H9 (cell line): Measurements from ENCODE around the gene NECAB3. TPM values are rescaled to one million over a fixed set of nuclear protein-coding genes. Genes with fewer than 3 reads are reported as not detected.

Source experiments
- DNase-seq: peaks from one replicate; pipeline ENCODE4 v3.0.0-alpha.2; 2017
- H2AFZ ChIP-seq: one replicate; pipeline ENCODE4 v1.6.1; 2013; ENCODE audit warnings: mild to moderate bottlenecking, low read length, control low read depth, moderate library complexity
- H2AK5ac ChIP-seq: 2 replicates; pipeline ENCODE4 v1.6.1; 2013; ENCODE audit warnings: low read length, control low read depth, mixed read lengths; ENCODE audit not compliant: insufficient read length
- H2BK120ac ChIP-seq: one replicate; pipeline ENCODE4 v1.6.1; 2013; ENCODE audit warnings: low read depth, mild to moderate bottlenecking, low read length, control low read depth, inconsistent platforms; ENCODE audit not compliant: poor library complexity, severe bottlenecking
- H2BK12ac ChIP-seq: 2 replicates; pipeline ENCODE4 v1.6.1; 2013; ENCODE audit warnings: low read length, control low read depth, mixed read lengths, low read depth; ENCODE audit not compliant: insufficient read length
- H2BK15ac ChIP-seq: 2 replicates; pipeline ENCODE4 v1.6.1; 2013; ENCODE audit warnings: low read depth, low read length, control low read depth
- H2BK20ac ChIP-seq: one replicate; pipeline ENCODE4 v1.6.1; 2013; ENCODE audit warnings: low read depth, mild to moderate bottlenecking, low read length, control low read depth, inconsistent platforms; ENCODE audit not compliant: poor library complexity, severe bottlenecking
- H2BK5ac ChIP-seq: 2 replicates; pipeline ENCODE4 v1.6.1; 2013; ENCODE audit warnings: low read length, control low read depth, mixed read lengths; ENCODE audit not compliant: insufficient read length
- H3K14ac ChIP-seq: 2 replicates; pipeline ENCODE4 v1.6.1; 2013; ENCODE audit warnings: low read length, control low read depth; ENCODE audit not compliant: insufficient read depth
- H3K18ac ChIP-seq: 2 replicates; pipeline ENCODE4 v1.6.1; 2013; ENCODE audit warnings: low read depth, mild to moderate bottlenecking, mixed read lengths, low read length, control low read depth; ENCODE audit not compliant: insufficient read length
- H3K23ac ChIP-seq: 2 replicates; pipeline ENCODE4 v1.6.1; 2013; ENCODE audit warnings: low read length, control low read depth, mixed read lengths, low read depth; ENCODE audit not compliant: insufficient read length
- H3K23me2 ChIP-seq: 2 replicates; pipeline ENCODE4 v1.6.1; 2013; ENCODE audit warnings: low read depth, mild to moderate bottlenecking, mixed read lengths, low read length, control low read depth; ENCODE audit not compliant: insufficient read length, poor library complexity, severe bottlenecking
- H3K27ac ChIP-seq: 2 replicates; pipeline ENCODE4 v1.5.1; 2013; ENCODE audit warnings: low read length, control low read depth, mixed read lengths, low read depth; ENCODE audit not compliant: insufficient read length
- H3K27me3 ChIP-seq: 2 replicates; pipeline ENCODE4 v1.6.1; 2013; ENCODE audit warnings: low read length, control low read depth, inconsistent platforms; ENCODE audit not compliant: insufficient read depth
- H3K4ac ChIP-seq: 2 replicates; pipeline ENCODE4 v1.6.1; 2013; ENCODE audit warnings: low read depth, mild to moderate bottlenecking, control low read depth, inconsistent platforms, low read length, moderate library complexity
- H3K4me1 ChIP-seq: 2 replicates; pipeline ENCODE4 v1.6.1; 2013; ENCODE audit warnings: low read length, control low read depth, inconsistent platforms; ENCODE audit not compliant: insufficient read depth
- H3K4me2 ChIP-seq: 2 replicates; pipeline ENCODE4 v1.6.1; 2013; ENCODE audit warnings: low read length, control low read depth, mixed read lengths; ENCODE audit not compliant: insufficient read length, insufficient read depth
- H3K56ac ChIP-seq: 2 replicates; pipeline ENCODE4 v1.6.1; 2013; ENCODE audit warnings: low read depth, mild to moderate bottlenecking, mixed read lengths, low read length, control low read depth; ENCODE audit not compliant: insufficient read length
- H3K79me1 ChIP-seq: 2 replicates; pipeline ENCODE4 v1.6.1; 2013; ENCODE audit warnings: low read depth, mild to moderate bottlenecking, moderate library complexity, low read length, control low read depth, inconsistent platforms; ENCODE audit not compliant: insufficient read depth, poor library complexity, severe bottlenecking
- H3K79me2 ChIP-seq: 2 replicates; pipeline ENCODE4 v1.6.1; 2013; ENCODE audit warnings: low read length, control low read depth, inconsistent platforms; ENCODE audit not compliant: insufficient read depth
- H3K9ac ChIP-seq: 2 replicates; pipeline ENCODE4 v1.6.1; 2013; ENCODE audit warnings: low read length, control low read depth, mixed read lengths; ENCODE audit not compliant: insufficient read length; ENCODE audit errors: extremely low read depth
- H3K9me3 ChIP-seq: one replicate; pipeline ENCODE4 v1.6.1; 2013; ENCODE audit warnings: low read depth, low read length, inconsistent platforms; ENCODE audit not compliant: control insufficient read depth
- H3T11ph ChIP-seq: one replicate; pipeline ENCODE4 v1.6.1; 2013; ENCODE audit warnings: mild to moderate bottlenecking, low read length, control low read depth, inconsistent platforms
- H4K20me1 ChIP-seq: one replicate; pipeline ENCODE4 v1.6.1; 2013; ENCODE audit not compliant: control insufficient read depth, insufficient read length, insufficient read depth
- H4K5ac ChIP-seq: 2 replicates; pipeline ENCODE4 v1.6.1; 2013; ENCODE audit warnings: low read depth, mild to moderate bottlenecking, mixed read lengths, low read length, control low read depth; ENCODE audit not compliant: insufficient read length
- H4K8ac ChIP-seq: replicated peaks from 2 replicates; pipeline ENCODE4 v1.6.1; 2013; ENCODE audit warnings: low read length, control low read depth, mixed read lengths, low read depth; ENCODE audit not compliant: insufficient read length
- H4K91ac ChIP-seq: 2 replicates; pipeline ENCODE4 v1.6.1; 2013; ENCODE audit warnings: low read depth, mild to moderate bottlenecking, moderate library complexity, mixed read lengths, low read length, control low read depth; ENCODE audit not compliant: insufficient read length
- H3K27ac Mint-ChIP-seq, 3 experiments: 2 replicates in 2 of 3; 3 replicates in 1 of 3; pipeline ENCODE4 v1.8.0; 2020 to 2021; ENCODE audit warnings: mixed read lengths in 3 of 3, mild to moderate bottlenecking in 1 of 3, moderate library complexity in 1 of 3
- H3K27me3 Mint-ChIP-seq: 2 replicates; pipeline ENCODE4 v1.8.0; 2021; ENCODE audit warnings: low read depth, mild to moderate bottlenecking, moderate library complexity, mixed read lengths
- H3K36me3 Mint-ChIP-seq, 3 experiments: 2 replicates in 2 of 3; 3 replicates in 1 of 3; pipeline ENCODE4 v1.8.0; 2020 to 2021; ENCODE audit warnings: low read depth in 3 of 3, mixed read lengths in 3 of 3; ENCODE audit not compliant: insufficient read depth in 1 of 3
- H3K4me1 Mint-ChIP-seq, 2 experiments: 2 replicates each; pipeline ENCODE4 v1.8.0; 2020; ENCODE audit warnings: mixed read lengths in 2 of 2
- H3K4me3 Mint-ChIP-seq, 2 experiments: 2 replicates in 1 of 2; 3 replicates in 1 of 2; pipeline ENCODE4 v1.8.0; 2020 to 2021; ENCODE audit warnings: mild to moderate bottlenecking in 2 of 2, mixed read lengths in 2 of 2, moderate library complexity in 1 of 2
- H3K9me3 Mint-ChIP-seq, 2 experiments: 2 replicates in 1 of 2; 3 replicates in 1 of 2; pipeline ENCODE4 v1.8.0; 2020; ENCODE audit warnings: mild to moderate bottlenecking in 2 of 2, mixed read lengths in 2 of 2, moderate library complexity in 1 of 2
- WGBS: extraction: QIAGEN DNeasy Blood & Tissue Kit; methylation state at CpG from one replicate; pipeline ENCODE4 v1.1.7; 2013; ENCODE audit warnings: missing lambda C conversion rate, low lambda C conversion rate, mixed read lengths; ENCODE audit not compliant: insufficient read length; ENCODE audit errors: extremely low coverage; 5-methylcytosine and 5-hydroxymethylcytosine counted together
- total RNA-seq: library from RNA; stranded (reverse); gene quantifications from 2 replicates; pipeline ENCODE4 v1.2.1, GENCODE V29; 2021
- TF ChIP-seq, protein P1 (sequence below): fragments of 200-600 bp; sonication (generic); conservative IDR thresholded peaks from 3 replicates; pipeline ENCODE4 v1.8.0; 2021; ENCODE audit warnings: antibody characterized with exemption, mild to moderate bottlenecking

NECAB3 gene
- total RNA-seq, 1 experiment from 2014 or later: 57.7 TPM

DNA sequence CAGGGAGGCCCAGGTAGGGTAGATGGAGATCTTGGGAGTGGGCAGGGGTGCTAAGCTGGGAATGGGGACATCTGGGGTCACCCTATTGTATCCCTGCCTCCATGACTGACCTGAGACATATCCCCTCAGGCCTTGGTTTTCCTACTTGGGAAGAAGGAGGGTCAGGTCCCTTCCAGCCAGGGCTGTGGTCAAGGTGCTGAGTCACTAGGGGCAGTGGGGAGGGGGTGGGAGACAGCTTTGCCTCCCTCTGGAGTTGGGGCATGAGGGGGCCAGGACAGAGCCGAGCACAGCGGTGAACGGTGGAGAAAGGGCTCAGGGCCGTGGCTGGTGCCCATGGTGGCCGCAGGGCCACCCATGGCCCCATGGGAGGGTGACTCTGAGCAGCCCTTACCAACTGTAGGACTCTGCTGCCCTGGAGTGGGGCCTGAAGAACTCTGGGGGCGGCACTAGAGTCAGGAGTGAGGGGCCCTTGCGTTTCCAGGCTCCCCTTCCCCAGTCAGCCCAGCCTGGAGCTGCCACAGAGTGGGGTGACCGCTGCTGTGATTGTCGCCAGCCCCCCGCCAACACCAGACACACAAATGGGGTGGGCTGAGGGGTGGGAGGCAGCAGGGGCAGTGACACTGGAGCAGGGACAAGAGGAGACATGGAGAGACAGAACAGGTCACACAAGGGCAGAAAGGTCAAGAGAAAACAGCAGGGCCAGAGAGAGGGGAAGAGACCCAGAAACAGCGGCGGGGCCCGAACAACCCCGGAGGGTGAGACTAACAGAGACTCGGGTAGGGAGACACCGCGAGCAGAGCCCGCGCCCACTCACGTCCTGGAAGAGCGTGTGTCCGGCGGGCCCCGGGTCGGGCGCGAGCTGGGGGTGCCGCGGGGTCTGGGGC lies 576 bp downstream of the NECAB3 start:
- H4K91ac ChIP-seq: no peak overlapping the region
- Mint-ChIP-seq H3K9me3 (no peaks in the 10 kb centered on the region; a peak in 1 of 5 replicates), H3K4me1 (peaks cover 30% of the 10 kb centered on the region in 2 experiments), H3K27ac (peak overlapping the region; percentile 13 to 95 (median 72); a peak in 4 of 7 replicates), H3K4me3 (peak overlapping the region; percentile 87 to 90), H3K36me3 (peaks cover 35 to 62% (median 54%) of the 10 kb centered on the region in 3 experiments; a peak in 6 of 7 replicates), H3K27me3 (peaks cover 2% of the 10 kb centered on the region)
- no peak overlapping the region for H4K5ac ChIP-seq
- H3K4ac ChIP-seq: no peak overlapping the region
- peak overlapping the region; percentile 34 for H3K9ac ChIP-seq
- no peak for DNase-seq
- no peak overlapping the region for H2AFZ ChIP-seq
- no peaks in the 10 kb centered on the region for H4K20me1 ChIP-seq
- TF ChIP-seq, protein P1, sequence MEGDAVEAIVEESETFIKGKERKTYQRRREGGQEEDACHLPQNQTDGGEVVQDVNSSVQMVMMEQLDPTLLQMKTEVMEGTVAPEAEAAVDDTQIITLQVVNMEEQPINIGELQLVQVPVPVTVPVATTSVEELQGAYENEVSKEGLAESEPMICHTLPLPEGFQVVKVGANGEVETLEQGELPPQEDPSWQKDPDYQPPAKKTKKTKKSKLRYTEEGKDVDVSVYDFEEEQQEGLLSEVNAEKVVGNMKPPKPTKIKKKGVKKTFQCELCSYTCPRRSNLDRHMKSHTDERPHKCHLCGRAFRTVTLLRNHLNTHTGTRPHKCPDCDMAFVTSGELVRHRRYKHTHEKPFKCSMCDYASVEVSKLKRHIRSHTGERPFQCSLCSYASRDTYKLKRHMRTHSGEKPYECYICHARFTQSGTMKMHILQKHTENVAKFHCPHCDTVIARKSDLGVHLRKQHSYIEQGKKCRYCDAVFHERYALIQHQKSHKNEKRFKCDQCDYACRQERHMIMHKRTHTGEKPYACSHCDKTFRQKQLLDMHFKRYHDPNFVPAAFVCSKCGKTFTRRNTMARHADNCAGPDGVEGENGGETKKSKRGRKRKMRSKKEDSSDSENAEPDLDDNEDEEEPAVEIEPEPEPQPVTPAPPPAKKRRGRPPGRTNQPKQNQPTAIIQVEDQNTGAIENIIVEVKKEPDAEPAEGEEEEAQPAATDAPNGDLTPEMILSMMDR: no peak
- H3K56ac ChIP-seq: no peak overlapping the region
- no peak overlapping the region for H3K18ac ChIP-seq
- H2AK5ac ChIP-seq: no peak overlapping the region
- H3K9me3 ChIP-seq: no peaks in the 10 kb centered on the region
- H3K4me1 ChIP-seq: peaks cover 4% of the 10 kb centered on the region; the same call in 1 of the 2 replicates
- peak overlapping the region; percentile 46; the same call in 1 of the 2 replicates for H3K14ac ChIP-seq
- no peaks in the 10 kb centered on the region for H3K79me2 ChIP-seq
- no peak overlapping the region for H3K23ac ChIP-seq
- no peak overlapping the region for H2BK120ac ChIP-seq
- WGBS: no CpG with 5 or more reads among the region's 29 CpGs
- H2BK15ac ChIP-seq: no peak overlapping the region
- no peak overlapping the region for H2BK20ac ChIP-seq
- peaks cover 21% of the 10 kb centered on the region for H3K23me2 ChIP-seq
- H3T11ph ChIP-seq: no peak overlapping the region
- H3K27me3 ChIP-seq: no peaks in the 10 kb centered on the region
- H2BK12ac ChIP-seq: no peak overlapping the region
- no peak overlapping the region for H2BK5ac ChIP-seq
- H3K79me1 ChIP-seq: no peaks in the 10 kb centered on the region
- H3K4me2 ChIP-seq: peak overlapping the region; percentile 67
- H4K8ac ChIP-seq: no peak overlapping the region
- H3K27ac ChIP-seq: no peak overlapping the region
